ENCODE results near the gene BCL2.
"Not testable (repeated sequence)": the region's sequence is repeated elsewhere in the genome, so short reads cannot be mapped to it uniquely, and the experiment has no call there.

Gene BCL2

DNA sequence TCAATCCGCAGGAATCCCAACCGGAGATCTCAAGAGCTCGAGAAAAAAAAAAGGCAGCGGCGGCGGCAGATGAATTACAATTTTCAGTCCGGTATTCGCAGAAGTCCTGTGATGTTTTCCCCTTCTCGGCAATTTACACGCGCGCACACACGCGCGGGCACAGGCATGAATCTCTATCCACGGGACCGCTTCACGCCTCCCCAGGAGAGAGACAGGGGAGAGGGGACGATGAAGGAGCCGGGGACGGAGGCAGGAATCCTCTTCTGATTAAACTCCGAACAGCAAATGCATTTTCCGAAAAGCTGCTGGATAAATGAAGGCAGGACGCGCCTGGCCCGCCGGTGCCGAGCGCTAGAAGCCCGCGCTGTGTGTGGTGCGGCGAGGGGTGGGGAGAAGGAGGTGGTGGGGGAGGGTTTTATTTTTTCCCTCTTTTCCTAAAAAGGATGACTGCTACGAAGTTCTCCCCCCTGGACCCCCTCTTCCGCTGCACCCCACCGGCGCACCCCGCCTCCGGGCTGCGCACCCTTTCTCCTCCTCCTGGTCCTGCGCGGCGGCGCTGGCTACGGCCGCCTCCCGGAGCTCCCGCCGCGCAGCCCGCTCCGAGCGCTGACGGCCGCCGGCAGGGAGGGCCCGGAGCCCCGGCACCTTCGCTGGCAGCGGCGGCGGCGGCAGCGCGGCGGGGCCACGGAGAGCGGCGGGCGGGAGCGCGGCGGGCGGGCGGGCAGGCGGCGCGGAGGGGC lies at the start of gene BCL2:
BCL2 (minus strand) TSS at position 387 of the 740 bp plus-strand sequence.
- peak; percentile 22 for DNase-seq

DNA sequence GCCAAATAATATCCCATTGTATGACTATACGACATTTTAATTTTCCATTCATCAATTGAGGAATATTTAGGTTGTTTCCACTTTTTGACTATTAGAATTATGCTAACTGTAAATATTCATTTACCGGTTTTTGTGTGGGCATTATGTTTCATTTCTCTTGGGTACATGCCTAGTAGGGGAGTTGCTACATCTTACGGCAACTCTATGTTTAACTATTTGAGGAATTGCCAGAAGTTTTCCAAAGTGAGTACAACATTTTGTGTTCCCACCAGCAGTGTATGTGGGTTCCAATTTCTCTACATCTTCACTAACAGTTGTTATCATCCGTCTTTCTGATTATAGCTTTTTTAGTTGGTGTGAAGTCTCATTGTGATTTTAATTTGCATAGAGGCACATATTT lies 49.0 kb upstream of the BCL2 start:
- DNase-seq = no peak

DNA sequence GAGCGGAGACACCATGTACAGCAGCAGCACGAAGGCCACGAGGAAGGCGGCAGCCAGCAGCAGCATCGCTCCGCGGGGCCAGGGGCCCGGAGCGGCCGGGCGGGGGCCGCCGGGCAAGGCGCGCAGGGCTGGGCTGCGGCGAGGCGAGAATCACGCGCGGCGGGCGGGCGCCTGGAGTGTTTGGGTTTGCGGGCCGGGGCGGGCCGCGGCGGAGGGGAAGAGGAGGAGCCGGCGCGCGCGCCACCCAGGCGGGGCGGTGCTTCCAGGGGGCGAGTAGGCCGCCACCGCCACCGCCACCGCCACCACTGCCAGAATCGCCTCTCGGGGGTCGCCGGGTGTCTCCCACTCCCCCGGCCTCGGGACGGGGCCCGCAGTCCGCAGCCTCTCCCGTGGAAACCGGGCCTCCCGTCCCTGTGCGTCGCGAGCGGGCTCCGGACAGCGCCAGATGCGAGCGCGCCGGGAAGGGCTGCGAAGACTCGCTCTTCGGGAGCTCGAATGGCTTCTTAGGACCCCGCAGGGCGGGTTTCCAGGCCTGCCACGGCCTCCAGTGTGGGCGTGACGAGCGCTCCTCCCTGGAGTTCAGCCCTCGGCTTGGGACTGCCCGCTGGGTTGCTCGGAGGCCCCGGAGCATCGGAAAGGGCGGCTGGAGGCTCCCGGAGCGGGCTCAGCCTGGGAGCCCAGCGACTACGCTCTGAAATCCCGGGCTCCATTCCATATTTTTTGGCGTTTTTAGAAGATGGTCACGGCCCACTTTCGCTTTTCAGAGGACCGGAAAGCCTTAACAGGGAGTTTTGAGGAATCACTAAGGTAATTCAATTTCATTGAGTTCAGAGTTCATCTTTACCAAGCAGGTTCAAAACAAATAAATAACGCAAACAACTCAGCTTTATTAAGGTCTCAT lies 47.7 kb upstream of the BCL2 start, which contains the start of gene KDSR:
KDSR (minus strand) TSS at position 154 of the 901 bp plus-strand sequence; CDS start at position 66, 88 bp downstream.
- DNase-seq = peak; percentile 91

DNA sequence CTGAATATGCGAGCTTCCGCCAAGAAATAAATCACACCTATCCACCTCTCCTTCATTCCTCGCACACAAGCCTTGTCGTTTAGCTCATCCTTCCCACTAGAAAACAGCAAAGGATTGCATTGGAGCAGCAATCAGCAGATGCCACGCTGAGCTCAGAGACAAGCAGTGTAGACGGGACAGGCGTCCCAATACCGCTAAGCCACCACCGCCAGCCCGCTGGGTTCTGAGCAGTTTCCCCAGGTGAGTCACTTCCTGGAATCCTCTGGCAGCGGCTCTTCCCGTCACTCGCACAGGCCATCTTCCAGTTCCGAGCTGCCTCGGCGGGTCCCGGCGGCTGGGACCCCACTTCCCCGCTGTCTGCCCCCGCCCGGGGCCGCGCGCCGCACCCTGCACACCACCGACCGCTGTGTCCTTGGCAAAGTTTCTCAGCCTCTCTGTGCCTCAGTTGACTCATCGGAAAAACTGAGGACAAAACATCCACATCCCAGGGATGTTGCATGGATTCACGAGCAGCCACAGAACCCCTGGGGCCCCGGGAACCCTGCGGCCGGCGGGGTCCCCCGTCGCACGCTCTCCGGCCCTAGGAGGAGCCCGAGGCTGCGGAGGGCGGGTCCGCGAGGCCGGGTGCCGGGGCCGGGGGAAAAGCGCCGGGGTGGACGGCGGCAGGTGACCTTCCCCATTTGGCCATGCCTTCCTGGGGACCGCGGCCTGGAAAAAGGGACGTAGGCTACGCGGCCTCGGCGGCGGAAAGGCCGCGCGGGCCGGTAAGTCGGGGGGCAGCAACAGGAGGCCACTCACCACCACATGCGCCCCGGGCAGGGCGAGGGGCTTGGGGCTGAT lies 46.9 kb upstream of the BCL2 start:
- DNase-seq = no peak

DNA sequence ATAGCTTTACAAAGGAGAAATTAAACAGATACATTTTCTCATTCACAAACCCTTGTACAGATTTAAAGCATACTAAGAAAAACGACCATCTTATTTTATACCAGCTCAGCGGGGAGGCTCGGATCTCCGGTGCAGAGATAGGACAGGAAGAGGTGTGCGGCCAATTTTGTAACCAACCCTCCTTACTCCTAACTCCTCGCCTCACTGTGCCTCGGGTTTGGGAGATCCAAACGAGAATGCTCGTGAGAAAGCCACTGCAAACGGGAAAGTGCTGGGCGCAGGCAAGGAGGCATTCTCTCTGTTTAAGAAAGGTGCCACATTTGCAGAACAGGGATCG lies 46.3 kb upstream of the BCL2 start:
- no peak for DNase-seq

DNA sequence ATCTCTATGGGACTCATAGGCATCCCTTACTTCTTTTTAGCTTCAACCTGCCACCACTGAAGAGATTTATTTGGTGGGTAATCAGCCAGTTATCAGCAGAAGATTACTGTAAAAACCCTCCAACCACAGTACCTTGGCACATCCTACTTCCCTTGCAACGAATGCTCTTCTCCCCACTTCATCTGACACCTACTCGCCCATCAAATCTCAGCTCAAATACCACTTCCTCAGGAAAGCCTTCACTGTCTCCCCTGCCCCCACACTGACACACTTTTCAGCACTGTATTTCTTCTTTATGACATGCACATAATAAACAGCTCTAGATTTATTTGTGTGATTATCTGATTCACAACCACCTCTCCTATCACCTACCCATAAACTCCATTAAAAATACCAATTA lies 44.4 kb upstream of the BCL2 start:
- no peak for DNase-seq

DNA sequence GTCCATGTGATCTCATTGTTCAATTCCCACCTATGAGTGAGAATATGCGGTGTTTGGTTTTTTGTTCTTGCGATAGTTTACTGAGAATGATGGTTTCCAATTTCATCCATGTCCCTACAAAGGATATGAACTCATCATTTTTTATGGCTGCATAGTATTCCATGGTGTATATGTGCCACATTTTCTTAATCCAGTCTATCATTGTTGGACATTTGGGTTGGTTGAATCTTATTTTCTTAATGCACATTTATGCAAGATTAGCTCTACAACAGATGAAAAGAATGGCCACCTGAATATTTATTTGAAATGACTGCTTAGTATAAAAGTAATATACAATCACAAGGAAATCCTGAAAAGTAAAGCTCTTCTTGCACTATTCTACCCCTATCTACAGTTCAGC lies 43.9 kb upstream of the BCL2 start:
- DNase-seq = not testable (repeated sequence)

DNA sequence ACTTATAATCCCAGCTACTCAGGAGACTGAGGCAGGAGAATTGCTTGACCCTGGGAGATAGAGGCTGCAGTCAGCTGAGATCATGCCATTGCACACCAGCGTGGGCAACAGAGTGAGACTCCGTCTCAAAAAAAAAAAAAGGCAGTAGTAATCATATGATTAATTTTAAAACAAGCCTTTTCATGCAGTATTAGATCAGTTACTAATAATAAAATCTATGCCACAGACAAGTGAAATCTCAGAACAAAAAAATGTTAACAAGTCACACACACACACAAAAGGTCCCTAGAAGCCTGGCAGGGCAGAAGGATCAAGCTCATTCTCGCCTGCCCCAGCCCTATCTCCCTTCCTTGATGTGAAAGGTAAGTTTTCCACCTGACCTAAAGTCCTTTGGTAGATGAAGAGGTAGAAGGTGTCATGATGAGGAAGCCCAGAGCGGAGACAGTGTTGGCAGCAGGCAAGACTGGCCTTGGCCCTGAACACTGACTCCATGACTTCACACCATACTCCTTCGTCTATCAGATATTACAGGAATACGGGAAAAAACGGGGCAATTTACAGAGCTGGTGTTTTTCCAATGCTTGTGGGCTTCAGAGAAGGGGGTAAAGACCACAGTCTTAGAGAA lies 36.8 kb upstream of the BCL2 start:
- no peak for DNase-seq

DNA sequence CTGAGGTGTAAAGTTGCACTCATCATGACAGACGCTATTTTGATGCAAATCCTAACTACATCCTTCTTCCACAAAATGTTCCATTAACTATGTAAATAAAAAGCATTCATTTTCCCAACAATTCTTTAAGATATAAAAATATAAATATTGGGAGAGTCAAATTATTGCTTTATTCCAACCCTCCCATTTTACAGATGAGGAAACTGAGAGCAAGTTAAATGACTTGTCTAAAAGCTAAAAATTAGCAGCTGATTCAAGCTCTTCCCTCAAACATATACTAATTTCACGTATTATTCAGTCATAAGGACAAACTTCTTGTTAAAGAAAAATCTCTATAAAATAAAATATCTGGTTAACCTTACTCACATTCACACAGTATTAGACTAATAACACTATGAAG lies 30.7 kb upstream of the BCL2 start:
- no peak for DNase-seq

DNA sequence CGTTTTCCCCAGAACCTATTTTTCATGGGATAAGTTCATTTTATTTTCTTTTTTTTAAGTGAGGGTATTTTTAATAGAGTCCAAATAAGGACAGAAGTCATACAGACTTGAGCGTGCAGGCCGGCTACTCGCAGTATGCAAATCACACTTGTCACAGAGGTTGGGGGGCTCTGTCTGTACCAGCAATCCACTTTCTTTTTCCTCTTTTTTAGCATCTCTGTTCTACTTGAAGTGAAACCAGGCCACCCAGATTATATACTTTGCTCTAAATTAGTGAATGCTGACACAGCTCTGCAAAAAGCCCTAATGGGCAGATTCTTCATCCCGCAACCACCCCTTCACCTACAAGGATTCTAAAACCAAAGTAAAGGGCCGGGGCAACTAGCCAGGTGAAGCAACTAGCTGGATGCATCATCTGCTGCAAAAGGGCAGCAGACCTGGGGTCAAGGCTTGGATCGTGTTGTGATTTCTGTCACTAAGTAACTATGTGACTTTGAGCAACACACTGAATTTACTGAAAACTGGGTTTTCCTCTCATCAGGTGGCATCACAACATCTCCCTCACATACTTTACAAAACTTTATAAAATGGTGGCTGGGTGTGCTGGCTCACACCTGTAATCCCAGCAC lies 29.1 kb upstream of the BCL2 start:
- no peak for DNase-seq

DNA sequence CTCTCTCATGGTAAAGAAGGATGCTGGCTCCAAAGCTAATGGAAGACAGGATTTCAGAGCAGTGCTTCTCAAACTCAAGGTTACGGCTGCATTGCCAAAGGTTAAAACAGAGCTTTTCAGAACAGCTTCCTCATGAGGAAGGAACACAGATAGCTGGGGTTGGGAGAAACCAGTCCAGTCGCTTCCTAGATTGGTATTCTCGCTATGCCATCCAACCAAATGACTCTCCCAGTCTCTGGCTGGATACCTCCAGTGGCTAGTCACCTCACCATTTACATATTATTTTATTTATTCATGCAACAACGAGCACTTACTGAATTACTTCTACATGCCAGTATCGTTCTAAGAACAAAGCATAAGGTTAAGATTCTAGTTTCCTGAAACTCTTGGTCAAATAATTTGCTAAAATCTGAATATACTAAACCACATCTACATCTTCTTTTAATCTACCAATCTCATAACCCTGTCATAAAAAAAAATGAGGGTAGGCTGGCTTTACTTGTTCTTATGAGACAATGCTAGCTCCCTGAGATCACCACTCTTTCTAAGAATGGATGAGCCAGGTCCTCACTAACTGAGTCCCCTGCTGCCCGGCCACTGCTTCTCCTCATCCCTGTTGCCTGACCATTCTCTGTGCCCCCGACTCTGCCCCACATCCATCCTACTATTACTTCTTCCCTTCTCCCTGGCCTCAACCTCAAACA lies 27.1 kb upstream of the BCL2 start:
- no peak for DNase-seq

DNA sequence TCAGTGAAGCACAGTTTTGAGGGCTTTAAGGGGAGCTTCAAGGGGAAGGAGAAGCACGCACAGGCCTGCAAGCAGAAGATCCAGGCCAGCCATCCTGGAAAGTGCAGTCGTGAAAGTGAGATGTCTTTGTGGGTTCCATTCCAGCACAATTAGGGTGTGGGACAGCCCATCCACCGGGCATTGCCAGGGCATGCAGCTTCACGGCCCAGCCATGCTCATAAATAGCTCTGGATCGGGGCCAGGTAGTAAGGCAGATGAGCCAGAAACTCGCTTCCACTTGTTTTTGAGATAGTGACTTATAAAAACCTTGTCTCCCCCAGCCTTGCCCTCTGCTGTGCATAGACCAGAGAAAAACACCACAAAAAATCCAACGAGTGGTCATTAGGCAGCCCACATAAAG lies 26.5 kb upstream of the BCL2 start:
- no peak for DNase-seq

DNA sequence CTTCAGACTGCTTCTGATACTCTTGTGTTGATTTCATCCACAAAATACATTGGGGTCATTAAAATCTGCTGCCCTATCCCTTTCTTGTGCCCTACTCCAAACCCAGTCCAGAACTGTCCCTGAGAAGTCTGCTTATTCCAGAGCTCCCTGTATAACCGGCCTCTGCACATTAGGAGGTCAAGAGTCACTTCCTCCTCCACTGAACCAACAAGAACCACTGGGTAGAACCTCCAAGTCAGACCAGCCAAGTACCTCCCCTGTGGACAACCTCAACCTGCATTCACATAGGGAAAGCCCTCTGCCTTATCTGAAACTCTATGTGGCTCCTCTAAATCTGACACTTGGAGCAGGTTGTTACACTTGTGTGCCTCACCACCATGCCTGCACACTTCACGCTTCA lies 25.3 kb upstream of the BCL2 start:
- DNase-seq = no peak

DNA sequence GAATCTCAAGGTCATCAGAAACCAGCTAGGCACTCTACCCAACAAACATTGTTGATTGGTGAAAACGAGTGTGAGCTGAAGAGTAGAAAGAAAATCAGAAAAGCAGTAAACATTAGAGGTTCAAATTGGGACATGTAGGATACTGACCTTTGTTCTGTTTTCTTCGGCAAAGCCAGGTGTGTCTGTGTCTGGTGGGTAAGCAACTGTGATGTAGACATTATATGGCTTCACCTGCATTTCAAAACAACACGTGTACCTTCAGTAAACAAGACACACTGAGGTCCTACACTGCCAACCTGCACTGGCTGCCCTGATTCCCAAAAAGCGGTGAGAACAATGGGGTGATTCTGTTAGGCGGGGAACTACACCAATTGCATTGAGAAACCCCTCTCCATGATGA lies 24.7 kb upstream of the BCL2 start:
- DNase-seq = no peak

DNA sequence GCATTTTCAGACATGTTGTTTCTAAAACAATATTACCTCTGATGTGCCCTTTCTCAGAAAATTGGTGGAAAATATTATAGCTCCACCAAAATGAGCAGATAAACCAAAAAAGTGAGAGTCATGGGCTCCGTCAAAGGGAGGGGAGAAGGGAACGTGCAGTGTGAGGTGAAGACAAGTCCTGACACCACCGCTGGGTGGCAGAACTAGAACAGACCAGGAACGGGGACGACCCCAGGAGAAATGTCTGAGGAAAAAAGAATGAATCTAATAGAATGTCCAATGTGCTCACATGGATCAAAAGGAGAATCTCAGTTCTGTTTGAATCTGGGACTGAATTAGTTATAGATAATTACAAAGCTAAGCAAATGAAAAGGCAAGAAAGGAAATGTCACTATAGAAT lies 22.6 kb upstream of the BCL2 start:
- DNase-seq = peak; percentile 36

DNA sequence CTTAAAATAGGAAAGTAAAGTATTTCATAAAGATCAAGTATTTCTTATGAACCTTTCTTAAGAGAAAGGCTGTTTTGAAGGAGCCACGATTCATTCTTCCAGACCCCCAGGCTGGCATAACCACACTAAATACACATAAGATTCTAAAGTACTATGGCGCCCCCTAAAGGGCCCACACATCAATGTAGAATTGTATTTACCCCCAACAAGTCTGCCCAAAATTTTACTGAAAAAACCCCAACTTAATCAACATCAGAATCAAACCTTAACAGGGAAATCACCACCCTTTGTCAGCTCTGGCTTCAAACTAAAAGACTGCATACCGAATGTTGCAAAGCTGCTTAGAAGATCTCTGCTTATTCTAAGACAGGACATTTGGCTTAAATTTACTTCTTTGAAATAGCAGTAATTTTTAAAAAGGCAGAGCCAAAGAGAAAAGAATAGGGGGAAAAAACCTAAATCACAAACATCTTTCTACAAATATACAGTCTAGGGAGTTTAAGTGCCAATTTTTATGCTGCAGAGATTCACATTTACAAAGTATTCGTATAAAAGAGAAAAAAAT lies 20.4 kb upstream of the BCL2 start:
- no peak for DNase-seq

DNA sequence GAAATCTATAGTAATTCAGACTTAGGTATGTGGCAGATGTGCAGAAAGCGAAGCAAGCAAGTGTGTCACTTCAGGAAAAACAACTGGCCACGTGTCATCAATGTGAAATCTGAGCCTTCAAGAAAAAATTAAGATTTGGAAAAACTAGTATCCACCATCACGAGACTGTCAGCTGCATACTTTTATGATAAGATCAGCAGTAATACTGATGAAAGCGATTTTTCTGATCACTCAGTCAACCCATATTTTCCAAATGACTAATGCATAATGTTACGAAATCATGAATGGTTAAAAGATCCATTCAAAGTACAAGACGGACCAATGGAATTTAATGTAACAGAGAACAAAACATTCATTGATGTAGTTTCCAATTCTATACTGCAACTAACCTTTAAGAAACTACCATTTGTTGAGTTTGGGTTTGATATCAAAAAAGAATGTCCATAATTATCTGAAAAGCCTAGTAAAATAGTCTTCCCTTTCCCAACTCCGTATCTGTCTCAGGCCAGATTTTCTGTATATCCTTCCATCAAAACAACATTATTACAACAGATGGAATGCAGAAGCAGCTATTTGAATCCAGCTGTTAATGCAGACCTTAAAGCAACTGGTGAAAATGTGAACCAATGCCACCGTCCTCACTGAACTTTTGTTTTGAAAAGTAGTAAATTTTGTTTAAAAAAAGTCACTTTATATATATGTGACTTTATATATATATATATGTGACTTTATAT lies 17.0 kb upstream of the BCL2 start:
- no peak for DNase-seq

DNA sequence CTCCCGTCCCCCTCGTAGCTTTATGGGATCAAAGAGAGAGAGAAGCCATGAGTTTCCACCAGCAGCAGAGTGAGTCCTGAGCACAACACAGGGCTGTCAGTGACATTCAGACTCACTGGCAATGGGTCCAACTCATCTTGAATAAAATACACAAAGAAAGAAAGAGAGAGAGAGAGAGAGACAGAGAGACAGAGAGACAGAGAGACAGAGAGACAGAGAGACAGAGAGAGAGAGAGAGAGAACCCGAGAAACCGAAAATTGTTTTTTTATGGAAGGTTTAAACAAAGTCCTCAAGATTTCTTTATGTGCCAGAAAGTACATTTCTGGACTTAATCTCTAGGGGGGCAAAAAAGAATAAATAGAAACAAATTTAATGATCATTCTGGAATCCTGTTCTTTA lies 11.5 kb upstream of the BCL2 start:
- DNase-seq = no peak

DNA sequence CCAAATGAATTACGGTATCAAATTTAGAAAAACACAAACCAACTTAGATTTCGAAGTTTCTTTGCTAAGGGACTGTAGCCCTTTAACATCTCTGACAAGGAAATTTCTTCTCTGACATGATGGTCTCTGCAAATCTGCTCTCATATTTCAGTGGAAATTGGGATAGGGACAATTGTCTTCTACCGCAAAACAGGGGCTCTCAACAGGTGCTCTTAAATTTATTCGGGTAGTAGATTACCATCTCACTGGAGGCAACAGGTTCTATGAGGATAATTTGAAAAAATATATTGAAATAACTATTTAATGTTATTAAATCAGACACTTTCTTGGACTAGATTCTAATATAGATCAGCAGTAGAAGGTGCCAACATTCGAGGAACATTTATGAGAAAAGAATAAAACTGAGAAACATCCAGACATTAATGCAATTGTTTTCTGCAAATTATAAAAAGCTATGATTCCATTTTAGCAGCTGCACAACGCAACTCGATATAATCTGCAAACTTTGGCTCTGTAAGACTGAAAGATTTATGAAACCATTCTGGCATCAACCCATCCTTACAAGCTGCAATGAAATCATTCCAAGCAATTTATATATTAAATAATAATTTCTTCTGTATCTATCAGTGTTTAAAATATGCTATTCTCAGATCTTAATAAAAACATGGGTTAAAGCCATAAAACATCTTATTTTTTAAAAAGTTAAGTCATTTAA lies 10.0 kb upstream of the BCL2 start:
- DNase-seq = no peak

DNA sequence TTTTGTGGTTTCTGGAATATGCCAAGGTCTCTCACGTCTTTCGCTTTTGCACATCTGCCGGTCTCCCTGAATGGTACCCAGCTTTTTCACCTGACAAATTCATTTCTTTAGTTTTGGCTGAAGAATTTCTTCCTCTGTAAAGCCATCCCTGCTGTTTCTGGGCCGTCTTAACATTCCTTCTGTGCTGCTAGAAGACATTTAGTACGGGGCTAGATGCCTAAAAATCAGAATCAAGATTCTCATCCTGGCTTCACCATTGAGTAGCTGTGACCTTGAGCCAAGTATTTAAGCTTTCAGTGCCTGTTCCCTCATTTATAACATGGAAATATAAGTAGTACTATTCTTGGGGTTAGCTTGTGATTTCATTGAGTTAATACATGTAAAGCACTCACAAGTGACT lies 6.4 kb upstream of the BCL2 start:
- no peak for DNase-seq

Measured in NCI-H1694 (cell line).